OCI-LY1 (cell line): ENCODE measurements around the gene FAM114A1.

Experiments
- EZH2 ChIP-seq: fragments of 200-600 bp; sonication (generic), shearing (Covaris generic); IDR thresholded peaks from 2 replicates; pipeline ENCODE4 v1.8.0; 2017; ENCODE audit warnings: borderline replicate concordance, mixed run types, mild to moderate bottlenecking, antibody characterized with exemption, low read length, moderate library complexity, mixed read lengths
- TF ChIP-seq, protein P1 (sequence below): fragments of 200-600 bp; sonication (generic), shearing (Covaris generic); IDR thresholded peaks from 2 replicates; pipeline ENCODE4 v1.5.1; 2017; ENCODE audit warnings: mild to moderate bottlenecking, antibody characterized with exemption, low read length, moderate library complexity, mixed read lengths

DNA sequence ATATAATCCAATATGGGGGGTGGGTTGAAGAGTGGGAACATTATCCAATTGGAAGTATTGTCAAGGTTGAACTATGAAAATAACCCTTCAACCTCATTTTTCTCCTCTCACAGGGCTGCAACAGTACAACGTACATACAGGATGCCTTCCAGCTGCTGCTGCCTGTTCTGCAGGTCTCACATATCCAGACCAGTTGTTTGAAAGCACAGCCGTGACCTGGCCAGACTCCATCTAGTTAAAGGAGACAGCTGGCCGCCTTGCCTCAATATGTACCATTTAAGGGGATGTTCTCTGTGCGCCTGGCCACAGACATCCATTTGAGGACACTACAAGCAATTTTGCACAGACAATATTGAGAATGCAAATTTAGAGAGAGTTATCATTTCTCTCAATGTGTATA is 75.7 kb downstream of the FAM114A1 start:
- TF ChIP-seq, protein P1, sequence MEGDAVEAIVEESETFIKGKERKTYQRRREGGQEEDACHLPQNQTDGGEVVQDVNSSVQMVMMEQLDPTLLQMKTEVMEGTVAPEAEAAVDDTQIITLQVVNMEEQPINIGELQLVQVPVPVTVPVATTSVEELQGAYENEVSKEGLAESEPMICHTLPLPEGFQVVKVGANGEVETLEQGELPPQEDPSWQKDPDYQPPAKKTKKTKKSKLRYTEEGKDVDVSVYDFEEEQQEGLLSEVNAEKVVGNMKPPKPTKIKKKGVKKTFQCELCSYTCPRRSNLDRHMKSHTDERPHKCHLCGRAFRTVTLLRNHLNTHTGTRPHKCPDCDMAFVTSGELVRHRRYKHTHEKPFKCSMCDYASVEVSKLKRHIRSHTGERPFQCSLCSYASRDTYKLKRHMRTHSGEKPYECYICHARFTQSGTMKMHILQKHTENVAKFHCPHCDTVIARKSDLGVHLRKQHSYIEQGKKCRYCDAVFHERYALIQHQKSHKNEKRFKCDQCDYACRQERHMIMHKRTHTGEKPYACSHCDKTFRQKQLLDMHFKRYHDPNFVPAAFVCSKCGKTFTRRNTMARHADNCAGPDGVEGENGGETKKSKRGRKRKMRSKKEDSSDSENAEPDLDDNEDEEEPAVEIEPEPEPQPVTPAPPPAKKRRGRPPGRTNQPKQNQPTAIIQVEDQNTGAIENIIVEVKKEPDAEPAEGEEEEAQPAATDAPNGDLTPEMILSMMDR: no peak
- no peak for TF ChIP-seq EZH2
